Measurements from ENCODE around the gene SLC16A7.

Gene SLC16A7

DNA sequence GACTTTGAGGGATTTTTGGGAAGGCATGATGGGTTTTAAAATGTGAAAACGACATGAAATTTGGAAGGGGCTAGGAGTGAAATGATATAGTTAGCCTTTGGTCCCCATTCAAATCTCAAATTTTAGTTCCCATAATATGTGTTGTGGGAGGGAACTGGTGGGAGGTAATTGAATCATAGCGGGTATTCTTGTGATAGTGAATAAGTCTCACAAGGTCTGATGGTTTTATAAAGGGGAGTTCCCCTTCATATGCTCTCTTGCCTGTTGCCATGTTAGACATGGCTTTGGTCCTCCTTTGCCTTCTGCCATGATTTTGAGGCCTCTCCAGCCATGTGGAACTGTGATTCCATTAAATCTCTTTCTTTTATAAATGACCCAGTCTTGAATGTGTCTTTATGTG, 72.8 kb downstream of the SLC16A7 start:
- DNase-seq (ENCODE audit: low read depth in 2 of 2) = no peak

DNA sequence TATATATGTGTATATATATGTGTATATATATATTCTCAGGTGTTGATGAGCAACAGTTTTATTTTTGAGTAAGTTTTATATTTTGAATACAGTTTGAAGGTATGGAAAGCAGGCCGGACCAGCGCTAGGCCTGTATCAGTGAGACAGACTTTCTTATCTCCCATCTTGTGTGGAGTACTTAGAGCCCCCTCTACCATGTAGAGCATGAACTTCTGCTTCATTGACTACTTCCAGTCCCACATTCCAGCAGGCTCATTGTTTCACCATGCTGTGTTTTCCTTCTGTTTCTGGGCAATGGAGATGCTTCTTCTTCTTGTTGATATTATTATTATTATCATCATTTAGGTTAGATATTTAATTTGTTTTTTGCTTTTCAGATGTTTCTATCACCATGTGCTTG, 76.4 kb downstream of the SLC16A7 start:
- DNase-seq (ENCODE audit: low read depth in 2 of 2) = no peak

GRCh38 chr12:59675461-59675860, 79.6 kb downstream of the SLC16A7 start:
- no peak for DNase-seq (ENCODE audit: low read depth in 2 of 2)

DNA sequence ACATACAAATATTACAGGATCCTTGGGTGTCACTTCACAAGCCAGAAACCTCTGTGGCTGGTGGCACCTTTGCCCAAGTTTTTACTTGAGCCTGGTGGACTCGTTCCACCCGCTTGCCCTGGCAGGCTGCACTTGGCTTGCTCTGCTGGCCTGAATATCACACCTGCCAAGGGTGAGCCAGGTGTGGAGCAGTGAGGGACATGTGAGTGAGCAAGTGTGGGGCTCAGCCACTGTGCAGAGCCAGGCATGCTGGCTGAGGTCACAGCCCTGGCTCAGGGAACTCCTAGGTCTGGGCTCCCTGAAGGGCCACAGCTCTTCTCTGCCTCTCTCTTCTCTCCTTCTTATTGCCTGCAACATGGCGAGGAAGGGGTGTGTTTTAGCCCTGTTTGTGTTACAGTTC, 82.0 kb downstream of the SLC16A7 start:
- no peak for DNase-seq (ENCODE audit: low read depth in 2 of 2)

GRCh38 chr12:59678759-59679411, 83.1 kb downstream of the SLC16A7 start:
- DNase-seq (ENCODE audit: low read depth in 2 of 2) = no peak

GRCh38 chr12:59689776-59690175, 93.9 kb downstream of the SLC16A7 start:
- no peak for DNase-seq (ENCODE audit: low read depth in 2 of 2)

GRCh38 chr12:59695379-59695778, 99.5 kb downstream of the SLC16A7 start:
- DNase-seq (ENCODE audit: low read depth in 2 of 2) = no peak

DNA sequence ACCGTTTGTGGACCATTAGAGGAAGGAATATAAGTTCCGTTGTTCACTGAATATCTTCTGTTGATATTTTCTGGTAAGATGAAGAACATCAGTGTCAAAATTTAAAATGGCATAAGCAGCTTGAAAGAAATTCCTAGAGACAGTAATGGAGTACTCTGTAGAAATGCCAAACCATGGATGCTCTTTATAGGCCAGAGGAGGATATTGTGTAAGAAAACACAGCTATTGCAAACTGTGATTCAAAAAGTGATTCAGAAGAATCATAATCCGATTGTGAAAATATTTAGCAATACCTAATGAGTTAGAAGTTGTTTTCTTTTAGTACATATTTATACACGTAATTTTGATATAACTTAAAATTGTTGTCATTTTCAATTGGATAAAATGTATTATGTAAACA, 102.8 kb downstream of the SLC16A7 start:
- DNase-seq (ENCODE audit: low read depth in 2 of 2) = no peak

- DNase-seq (ENCODE audit: low read depth in 2 of 2) = no peak
Observed at GRCh38 chr12:59699421-59700152, 103.8 kb downstream of the SLC16A7 start.

DNA sequence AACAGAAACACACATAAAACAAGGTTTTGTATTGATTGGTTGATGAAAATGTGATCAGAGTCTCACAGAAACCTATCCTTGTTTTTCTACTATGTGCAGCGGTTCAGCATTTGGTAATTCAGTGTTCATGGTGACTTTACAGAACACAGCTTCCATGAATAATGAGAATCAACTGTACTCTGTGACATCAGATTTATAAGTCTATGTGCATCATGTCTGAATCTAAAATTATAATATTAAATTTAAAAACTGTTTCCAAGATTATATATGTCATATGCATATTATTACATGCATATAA, 104.3 kb downstream of the SLC16A7 start:
- DNase-seq (ENCODE audit: low read depth in 2 of 2) = no peak

DNA sequence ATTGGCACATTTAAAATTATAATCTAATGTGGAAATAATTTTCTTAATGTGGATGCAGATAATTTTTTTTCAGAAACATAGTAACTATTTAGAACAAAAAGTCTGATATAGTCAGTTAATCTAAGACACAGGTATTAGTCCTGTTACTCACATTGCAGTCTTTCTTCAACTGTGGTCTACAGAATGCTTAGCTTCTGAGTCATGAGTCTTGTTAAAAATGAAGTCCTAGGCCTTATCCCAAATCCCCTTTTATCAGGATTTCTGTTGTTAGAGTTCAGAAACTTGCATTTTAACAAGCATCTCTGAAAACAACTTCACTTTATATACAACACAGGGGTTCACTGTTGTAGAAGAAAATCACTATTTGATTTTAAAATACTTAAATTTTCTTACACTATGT, 112.2 kb downstream of the SLC16A7 start:
- no peak for DNase-seq (ENCODE audit: low read depth in 2 of 2)

DNA sequence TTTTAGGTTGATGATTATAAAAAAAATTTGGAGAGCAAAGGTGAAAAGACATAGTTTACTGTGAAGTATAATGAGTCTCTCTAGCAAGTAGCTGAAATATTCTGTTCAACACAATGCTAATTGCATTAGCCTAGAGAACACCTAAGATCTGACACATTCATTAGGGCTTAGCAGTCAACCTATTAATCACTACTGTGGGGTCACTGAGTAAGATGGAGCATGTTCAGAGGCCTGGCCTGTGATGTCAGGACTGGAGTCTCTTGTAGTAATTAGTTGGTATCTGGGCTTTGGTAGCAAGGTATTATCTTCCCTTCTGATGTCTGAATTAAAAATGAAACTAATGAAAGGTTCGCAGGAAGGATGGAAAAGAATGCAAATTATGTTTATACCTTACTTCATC, 112.7 kb downstream of the SLC16A7 start:
- DNase-seq (ENCODE audit: low read depth in 2 of 2) = no peak

GRCh38 chr12:59710004-59710628, 114.3 kb downstream of the SLC16A7 start:
- no peak for DNase-seq (ENCODE audit: low read depth in 2 of 2)

GRCh38 chr12:59710964-59711363, 115.1 kb downstream of the SLC16A7 start:
- no peak for DNase-seq (ENCODE audit: low read depth in 2 of 2)

DNA sequence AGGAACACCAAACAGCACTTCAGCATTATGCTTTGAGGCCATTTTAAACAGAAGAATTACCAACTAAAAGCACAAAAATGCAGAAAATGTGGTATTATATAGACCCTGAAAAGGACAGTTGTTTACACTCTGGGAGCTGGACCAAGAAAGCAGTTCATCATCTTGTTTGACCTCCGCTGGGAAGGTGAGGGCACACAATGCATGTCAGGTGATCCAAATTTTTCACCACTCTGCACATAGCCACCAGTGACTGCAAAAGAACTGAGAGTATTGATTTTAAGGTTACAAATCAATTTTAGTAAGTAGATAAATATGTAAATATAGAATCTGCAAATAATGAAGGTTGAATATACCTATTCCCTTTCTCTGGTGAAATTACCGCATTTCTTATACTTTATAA, 119.6 kb downstream of the SLC16A7 start:
- DNase-seq (ENCODE audit: low read depth in 2 of 2) = no peak

DNA sequence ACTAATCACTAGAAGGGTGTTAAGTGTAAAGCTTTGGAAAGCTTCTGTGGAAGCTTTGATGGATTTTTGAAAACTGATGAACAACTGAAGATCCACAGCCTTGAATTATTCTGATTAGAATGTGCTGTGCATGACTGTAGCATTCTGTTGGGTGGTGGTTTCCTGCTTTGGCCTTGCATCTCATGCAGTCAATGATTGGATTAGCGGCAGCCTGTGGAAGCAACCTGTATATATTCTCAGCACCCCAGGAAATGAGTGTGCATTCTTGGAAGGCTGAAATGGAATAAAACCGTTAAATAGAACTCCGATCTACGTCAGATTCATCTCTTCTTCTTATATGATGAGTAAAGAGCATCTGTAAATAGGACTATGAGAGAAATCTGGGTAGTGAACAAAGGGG, 120.2 kb downstream of the SLC16A7 start:
- DNase-seq (ENCODE audit: low read depth in 2 of 2) = no peak

DNA sequence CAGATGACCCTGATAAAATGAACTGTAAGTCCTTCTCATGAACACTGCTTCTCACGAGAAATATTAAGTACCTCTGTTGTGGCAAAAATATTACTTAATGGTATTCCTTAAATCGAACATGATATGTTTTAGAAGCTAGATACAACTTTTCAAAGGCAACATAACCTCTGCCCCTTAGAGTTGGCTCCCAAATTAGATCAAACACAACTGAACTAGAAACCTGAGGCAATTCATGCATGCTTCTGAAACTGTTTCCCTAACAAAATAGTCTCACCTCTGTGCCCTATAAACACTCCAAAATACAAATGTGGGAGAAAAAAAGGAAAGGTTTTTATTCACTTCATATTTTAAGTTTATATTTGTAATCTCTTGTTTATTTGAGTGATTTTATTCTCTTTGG, 121.6 kb downstream of the SLC16A7 start:
- DNase-seq (ENCODE audit: low read depth in 2 of 2) = no peak

DNA sequence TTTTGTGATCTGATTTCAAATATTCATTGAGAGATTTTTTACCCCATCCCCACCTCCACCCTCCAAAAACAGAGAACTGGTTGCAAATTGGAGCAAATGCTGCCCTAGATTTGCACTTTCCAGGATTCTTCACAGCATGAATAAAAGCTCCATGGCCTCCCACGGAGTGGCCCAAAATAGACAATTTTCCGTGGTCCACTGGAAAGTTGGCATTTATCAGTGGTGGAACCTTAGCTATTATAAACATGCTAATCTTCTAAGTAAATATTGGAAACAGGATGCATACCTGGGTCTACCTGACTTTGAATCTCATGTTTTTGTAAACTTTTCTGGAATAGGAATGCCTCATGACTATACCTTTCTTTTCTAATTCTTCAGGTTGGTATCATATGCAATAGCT, 123.9 kb downstream of the SLC16A7 start:
- DNase-seq (ENCODE audit: low read depth in 2 of 2) = no peak

DNA sequence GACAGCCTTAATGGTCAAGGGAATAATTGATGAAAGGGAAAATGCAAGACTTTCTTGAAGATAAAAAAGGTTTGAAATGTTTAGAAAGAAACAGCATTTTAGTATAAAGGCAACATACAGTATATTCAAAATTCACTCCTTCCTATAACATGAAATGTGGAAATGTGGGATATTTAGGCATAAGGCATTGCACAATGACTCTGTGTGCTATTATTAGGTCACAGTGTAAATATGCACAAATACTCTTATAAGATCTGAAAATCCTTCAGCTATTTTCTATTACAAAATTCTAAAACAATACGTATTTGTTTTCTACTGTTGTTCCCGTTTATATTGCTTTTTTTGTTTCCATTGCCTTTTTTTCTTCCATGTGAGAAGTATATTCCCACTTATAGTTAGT, 127.7 kb downstream of the SLC16A7 start:
- DNase-seq (ENCODE audit: low read depth in 2 of 2) = no peak

- DNase-seq (ENCODE audit: low read depth in 2 of 2) = no peak
Observed at GRCh38 chr12:59724011-59724695, 128.3 kb downstream of the SLC16A7 start.

DNA sequence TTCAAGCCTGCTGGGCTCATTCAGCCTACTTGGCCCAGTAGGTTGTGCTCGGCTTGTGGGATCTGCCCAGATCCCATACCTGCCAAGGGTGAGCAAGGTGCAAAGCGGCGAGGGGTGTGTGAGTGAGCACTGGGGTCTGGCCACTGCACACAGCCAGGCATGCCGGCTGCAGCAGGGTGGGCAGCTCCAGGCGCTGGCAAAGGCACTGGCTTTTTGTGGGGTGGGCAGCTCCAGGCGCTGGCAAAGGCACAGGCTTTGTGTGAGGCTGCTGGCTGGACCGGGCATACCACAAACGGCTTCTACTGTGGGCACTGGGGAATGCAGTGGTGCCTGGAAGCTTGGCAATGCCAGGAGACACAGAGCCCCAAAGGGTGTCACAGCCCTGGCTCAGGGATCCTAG, 137.4 kb downstream of the SLC16A7 start:
- DNase-seq (ENCODE audit: low read depth in 2 of 2) = no peak

DNA sequence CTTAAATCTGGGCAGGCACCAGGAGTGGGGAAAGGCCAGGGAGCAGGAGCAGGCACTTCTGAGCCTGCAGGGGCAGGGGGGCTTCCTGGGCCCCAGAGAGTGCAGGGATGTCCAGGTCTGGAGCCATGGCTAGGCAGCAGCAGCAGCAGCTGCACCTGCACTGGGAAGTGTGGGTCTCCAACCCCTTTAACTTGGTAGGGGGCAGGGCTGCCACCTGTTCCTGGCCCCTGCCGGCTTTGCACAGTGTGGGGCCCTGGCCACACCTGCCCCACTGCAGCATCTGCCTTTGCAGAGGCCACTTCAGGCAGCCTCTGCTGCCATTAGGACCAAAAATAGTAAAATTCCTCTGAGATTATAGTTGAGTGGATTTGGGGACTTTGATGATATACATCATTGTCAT, 138.5 kb downstream of the SLC16A7 start:
- DNase-seq (ENCODE audit: low read depth in 2 of 2) = no peak

- DNase-seq (ENCODE audit: low read depth in 2 of 2) = no peak
Observed at GRCh38 chr12:59735231-59735630, 139.4 kb downstream of the SLC16A7 start.
